Measurements from ENCODE around the gene MEIS1. TPM values are rescaled to one million over a fixed set of nuclear protein-coding genes. Genes with fewer than 3 reads are reported as not detected.

MEIS1 gene
- total and polyA plus RNA-seq, 2 experiments from 2014 or later = 0.16 to 0.28 TPM

- Mint-ChIP-seq H3K27ac (no peak overlapping the region), H3K36me3 (ENCODE audit: low read depth) (no peaks in the 10 kb centered on the region), H3K4me1 (peaks cover 11% of the 10 kb centered on the region; the same call in 2 of the 3 replicates)
Measured at GRCh38 chr2:66553370-66553769, 118.4 kb downstream of the MEIS1 start.

More at GRCh38 chr2:66553370-66553769, 118.4 kb downstream of the MEIS1 start:
- no peaks in the 10 kb centered on the region for H3K4me1 ChIP-seq (ENCODE audit: insufficient read depth)
- H3K4me3 ChIP-seq = no peak overlapping the region
- Mint-ChIP-seq H3K9me3 (no peaks in the 10 kb centered on the region), H3K4me3 (no peak overlapping the region), H3K27me3 (ENCODE audit: insufficient read depth, low read depth, poor library complexity) (no peaks in the 10 kb centered on the region)
- H3K27ac ChIP-seq (ENCODE audit: low read depth) = no peak overlapping the region
- no peak overlapping the region for H3K4me2 ChIP-seq
- TF ChIP-seq ZNF462 (CRISPR knock-in tag; IDR thresholded peaks at IDR 0.05) (no peak), ZNF331 (CRISPR knock-in tag; IDR thresholded peaks at IDR 0.05; ENCODE audit: low read depth) (no peak), ETS1 (IDR thresholded peaks at IDR 0.05) (no peak), POLR2AphosphoS5 (IDR thresholded peaks at IDR 0.05; ENCODE audit: low read depth) (no peak), ZNF114 (CRISPR knock-in tag; IDR thresholded peaks at IDR 0.05) (no peak), EZH2 (IDR thresholded peaks at IDR 0.05; ENCODE audit: low read depth, unreplicated experiment) (no peak), CREB1 (CRISPR knock-in tag; IDR thresholded peaks at IDR 0.05; ENCODE audit: low read depth) (no peak), NANOG (IDR thresholded peaks at IDR 0.05; ENCODE audit: borderline replicate concordance) (no peak), JUNB (IDR thresholded peaks at IDR 0.05; ENCODE audit: unreplicated experiment) (no peak), STAT1 (IDR thresholded peaks at IDR 0.05; ENCODE audit: unreplicated experiment) (no peak), EZH2phosphoT487 (IDR thresholded peaks at IDR 0.05; ENCODE audit: unreplicated experiment) (no peak), CTCF (conservative IDR thresholded peaks at IDR 0.05; ENCODE audit: low read depth in 2 of 2) (no peak), REST (IDR thresholded peaks at IDR 0.05; ENCODE audit: unreplicated experiment) (no peak)
- H4K20me1 ChIP-seq (replicated peaks; ENCODE audit: insufficient read depth) = no peaks in the 10 kb centered on the region
- H3K9me2 ChIP-seq (ENCODE audit: insufficient read depth) = no peaks in the 10 kb centered on the region
- H3K79me2 ChIP-seq (replicated peaks; ENCODE audit: insufficient read depth) = no peaks in the 10 kb centered on the region
- ATAC-seq (no peak), DNase-seq (ENCODE audit: low spot score) (no peak)
- H3K27me3 ChIP-seq (ENCODE audit: insufficient read depth) = no peaks in the 10 kb centered on the region
- H2AFZ ChIP-seq = no peak overlapping the region
- no peaks in the 10 kb centered on the region for H3K36me3 ChIP-seq (ENCODE audit: insufficient read depth)
- no peaks in the 10 kb centered on the region for H3F3A ChIP-seq (replicated peaks; ENCODE audit: low read depth)
